Smooth muscle cell of the brain vasculature (primary cell): ENCODE results near the gene PCBP3.
"Not testable (repeated sequence)": the region's sequence is repeated elsewhere in the genome, so short reads cannot be mapped to it uniquely, and the experiment has no call there.

Experiments
- DNase-seq: peaks from one replicate; pipeline ENCODE4 v3.0.0-alpha.2; 2012; ENCODE audit warnings: low read depth, low spot score

Gene PCBP3

DNA sequence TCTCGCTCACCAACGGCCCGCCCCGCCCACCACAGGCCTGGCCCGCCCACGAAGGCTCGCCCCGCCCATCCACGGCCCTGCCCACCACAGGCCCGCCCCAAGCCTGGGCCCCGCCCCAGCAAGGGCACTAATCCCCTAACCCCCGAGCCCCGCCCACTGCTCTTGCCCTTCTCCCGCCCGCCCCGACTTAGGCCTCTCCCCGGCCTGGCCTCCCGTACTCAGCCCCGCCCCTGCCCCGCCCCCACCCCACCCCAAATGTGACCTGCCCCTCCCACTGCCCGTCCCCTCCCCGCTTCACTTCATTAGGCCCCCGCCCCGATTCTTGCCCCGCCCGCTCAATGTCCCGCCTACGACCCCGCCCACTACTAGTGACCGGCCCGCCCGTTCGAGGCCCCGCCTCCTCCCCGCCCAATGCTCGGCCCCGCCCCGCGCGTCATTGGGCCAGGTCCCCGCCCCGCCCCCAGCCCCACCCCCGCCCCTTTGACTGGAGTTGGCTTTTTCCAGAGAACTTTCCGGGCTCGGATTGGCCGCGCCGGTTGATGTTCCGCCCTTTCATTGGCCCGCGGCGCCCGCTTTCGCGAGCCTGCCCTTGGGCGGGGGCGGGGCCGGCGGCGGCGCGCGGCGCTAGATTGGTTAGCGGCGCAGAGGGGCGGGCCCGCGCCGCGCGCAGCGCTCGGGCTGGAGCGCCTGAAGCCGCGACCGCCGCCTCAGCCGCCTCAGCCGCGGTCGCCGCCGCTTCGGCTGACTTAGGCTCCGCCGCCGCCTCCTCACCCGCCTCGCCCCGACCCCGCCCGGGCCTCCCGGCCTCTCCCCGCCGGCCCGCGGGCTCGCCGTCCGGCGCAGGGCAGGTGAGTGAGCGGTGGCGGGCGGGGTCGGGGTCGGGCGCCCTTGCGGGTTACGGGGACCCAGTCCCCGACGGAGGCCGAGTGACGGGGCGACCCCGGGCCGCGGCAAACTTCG is at the start of gene PCBP3:
TSS of gene PCBP3 (plus strand) at position 705 of the 960 bp plus-strand sequence. CDS start 206,361 bp downstream, outside the sequence.
- DNase-seq = peak; percentile 87

DNA sequence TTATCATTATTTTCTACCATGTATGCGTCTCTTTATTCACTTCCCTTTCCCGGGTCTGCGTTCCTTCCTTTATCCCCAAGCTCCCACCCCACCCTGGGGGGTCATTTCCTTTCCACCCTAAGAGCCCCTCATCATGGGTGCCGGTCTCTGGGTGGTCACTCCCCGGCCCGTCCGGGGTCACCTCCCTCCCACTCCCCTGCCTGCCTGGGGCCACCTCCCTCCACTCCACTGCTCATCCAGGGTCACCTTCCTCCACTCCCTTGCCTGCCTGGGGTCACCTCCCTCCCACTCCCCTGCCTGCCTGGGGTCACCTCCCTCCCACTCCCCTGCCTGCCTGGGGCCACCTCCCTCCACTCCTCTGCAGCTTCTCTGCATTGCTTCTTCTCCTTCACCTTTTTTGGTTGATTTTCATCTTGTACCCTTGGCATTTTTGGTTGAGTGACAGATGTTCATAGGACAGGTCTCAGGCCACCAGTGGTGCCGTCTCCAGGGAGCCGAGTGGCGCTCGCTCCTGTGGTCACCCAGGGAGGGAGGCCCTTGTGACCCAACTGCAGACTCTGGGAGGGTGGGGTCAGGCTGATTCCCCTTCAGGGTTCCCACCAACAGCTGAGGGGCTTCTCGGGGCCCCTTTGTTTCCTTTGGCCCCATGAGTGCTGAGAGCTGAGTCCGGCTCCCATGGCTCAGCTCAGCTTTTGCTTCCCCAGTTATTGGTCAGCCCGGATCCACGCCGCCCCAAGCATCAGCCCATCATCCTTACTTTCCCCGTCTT is 48.6 kb upstream of the PCBP3 start:
- no peak for DNase-seq

DNA sequence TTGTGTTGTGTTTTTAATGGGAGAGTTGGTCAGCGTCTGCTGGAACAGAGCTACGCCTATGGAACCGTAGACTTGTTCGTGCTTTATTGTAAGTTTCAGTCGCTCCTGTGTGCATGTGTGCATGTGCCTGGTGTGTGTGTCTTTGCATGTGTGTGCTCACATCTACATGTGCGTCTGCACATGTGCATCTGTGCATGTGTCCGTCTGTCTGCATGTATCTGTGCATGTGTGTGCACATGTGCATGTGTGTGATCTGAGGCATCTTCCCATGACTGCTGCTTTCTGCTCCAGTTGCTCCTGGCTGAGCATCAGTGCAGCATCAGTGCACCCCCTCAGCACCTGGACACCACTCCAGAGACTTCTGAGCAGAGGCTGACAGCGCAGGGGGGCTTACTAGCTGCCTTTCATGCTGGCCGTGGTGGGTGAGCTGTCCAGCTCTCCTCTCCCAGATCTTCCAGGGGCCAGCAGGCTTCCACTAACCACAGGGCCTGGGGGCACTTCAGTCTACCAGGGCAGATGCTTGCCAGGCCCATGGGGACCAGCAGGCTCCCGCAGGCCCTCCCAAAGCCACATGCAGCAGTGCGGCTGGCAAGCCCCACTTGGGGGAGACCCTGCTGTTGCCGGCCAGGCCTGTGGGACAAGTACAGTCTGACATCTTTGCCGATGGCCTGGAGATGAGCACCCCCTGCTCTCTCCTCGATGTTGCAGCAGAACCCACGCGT is 47.8 kb upstream of the PCBP3 start:
- DNase-seq = no peak

DNA sequence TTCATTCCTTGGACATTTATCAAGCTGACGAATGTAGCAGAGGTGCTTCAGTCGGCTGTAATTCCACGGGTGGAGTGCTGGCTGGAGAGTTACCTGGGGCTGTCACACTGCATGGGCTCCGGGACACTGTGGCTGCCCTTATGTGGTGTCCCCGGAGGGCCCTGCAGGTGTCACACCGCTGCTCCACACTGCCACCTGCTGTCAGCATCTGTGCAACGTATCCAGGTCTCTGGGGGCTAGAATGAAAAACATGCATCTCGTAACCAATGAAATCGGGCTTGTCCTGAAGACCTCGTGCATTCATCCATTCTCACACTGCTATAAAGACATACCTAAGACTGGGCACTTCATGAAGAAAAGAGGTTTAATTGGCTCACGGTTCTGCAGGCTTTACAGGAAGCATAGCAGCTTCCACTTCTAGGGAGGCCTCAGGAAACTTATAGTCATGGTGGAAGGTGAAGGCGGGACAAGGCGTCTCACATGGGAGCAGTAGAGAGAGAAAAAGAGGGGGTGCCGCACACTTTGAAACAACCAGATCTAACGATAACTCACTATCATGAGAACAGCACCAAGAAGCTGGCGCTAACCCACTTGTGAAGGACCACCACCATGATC is 46.7 kb upstream of the PCBP3 start:
- no peak for DNase-seq

DNA sequence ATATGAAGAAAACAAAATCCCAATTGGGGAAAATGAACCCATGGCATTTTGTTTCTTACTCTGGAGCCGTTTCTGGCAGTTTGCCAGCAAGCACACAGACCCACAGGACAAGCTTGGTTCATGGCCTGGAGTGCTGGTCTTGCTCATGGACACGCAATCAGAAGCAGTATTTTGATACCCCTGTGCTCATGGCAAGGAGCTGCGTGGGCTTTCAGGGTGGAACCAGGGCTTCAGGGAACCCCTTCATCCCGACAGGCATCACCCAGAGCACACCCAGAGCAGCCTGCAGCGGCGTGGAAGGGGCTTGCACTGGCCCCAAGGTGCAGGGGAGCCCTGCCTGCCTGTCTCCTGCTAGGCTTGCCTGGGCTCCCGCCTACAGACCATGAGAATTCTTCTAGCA is 45.4 kb upstream of the PCBP3 start:
- DNase-seq = no peak

DNA sequence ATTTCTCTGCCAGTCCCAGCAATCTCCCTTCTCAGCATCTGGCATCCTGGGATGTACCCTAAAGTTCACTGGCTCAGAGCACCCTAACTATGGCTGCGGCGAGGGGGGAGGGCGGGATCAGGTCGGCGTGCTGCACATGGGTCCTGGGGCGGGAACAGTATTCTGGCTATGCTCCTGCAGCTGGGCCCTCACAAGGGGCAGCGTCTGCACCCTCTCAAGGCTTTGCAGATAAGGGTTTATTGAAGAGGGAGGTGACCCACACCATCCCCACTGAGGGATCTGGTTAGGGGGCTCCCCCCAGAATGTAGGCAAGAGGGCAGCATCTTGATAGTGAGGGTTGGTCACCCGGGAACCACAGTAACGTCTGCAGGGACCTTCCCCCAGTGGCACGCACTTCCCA is 44.9 kb upstream of the PCBP3 start:
- no peak for DNase-seq

DNA sequence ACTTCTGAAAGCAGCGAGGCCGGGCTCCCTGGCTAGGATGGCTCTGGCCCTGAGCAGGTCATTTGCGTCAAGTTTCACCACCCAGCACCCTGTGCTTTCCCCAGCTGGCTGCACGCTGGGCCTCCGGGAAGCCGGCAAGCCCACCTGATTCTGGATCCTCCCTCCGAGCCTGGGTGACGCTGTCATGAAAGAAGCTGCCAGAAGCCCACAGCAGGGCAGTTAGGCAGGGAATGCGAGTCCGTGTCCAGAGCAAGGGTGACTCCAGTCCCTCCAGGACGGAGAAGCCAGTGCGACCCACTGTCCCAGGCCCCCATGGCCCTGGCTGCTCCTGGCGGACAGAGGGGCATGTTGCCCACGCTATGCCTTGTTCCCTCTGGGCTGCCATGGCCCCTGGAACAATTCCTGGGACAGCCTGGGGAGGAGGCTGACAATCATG is 44.4 kb upstream of the PCBP3 start:
- DNase-seq = no peak

DNA sequence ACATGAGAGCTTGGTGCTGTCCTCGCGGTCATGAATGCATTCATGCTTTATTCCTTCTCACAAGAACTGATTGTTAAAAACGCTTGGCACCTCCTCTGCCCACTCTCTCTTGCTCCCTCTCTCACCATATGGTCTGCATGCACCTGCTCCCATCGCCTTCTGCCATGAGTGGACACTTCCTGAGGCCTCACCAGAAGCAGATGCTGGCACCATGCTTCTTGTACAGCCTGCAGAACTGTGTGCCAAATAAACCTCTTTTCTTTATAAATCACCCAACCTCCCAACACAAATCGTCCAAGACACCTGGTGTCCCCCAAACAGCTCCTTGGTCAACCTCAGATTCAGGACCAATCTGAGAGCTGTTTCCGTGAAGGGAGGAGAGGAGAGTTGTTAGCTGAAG is 43.3 kb upstream of the PCBP3 start:
- no peak for DNase-seq

DNA sequence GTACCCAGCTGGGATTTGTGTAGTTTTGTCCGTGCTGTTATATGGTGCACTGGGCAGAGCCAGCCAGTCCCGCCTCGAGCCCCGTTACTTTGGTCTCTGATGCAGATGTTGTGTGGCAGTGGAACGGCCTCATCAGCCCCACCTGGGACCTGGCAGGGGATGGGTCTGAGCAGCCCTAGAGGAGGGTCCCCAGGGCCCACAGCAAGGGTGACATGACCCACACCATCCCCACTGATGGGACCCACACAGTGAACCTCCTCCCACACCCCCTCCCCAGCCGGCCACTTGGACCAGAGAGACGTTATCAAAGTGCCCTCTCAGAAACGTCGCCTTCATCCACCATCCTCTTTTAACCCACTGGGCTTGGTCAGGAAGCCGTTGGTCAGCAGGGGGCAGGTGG is 42.0 kb upstream of the PCBP3 start:
- DNase-seq = no peak

DNA sequence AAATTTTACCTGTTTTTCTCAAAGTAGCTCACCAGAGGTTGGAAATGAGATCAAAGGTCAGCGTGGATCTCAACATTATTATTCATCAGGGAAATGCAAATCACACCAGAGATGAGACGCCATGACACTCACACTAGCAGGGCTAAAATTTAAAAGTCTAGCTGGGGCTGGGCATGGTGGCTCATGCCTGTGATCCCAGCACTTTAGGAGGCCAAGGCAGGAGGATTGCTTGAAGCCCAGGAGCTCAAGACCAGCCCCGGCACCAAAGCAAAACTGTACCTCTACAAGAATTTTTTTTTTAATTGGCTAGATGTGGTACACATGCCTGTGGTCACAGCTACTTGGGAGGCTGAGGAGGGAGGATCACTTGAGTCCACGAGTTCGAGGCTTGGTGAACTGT is 41.4 kb upstream of the PCBP3 start:
- no peak for DNase-seq

DNA sequence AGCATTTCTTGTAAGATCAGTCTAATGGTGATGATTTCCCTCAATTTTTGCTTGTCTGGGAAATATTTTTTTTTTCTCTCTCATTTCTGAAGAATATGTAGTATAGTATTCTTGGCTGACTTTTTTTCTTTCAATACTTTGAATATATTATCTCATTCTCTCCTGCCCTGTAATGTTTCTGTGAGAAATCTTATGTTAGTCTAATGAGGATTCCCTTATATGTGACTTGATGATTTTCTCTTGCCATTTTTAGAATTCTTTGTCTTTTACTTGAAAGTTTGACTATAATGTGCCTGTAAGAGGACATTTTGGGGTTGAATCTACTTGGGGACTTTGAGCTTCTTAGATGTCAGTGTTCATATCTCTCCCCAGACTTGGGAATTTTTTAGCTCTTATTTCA is 40.0 kb upstream of the PCBP3 start:
- DNase-seq = no peak

DNA sequence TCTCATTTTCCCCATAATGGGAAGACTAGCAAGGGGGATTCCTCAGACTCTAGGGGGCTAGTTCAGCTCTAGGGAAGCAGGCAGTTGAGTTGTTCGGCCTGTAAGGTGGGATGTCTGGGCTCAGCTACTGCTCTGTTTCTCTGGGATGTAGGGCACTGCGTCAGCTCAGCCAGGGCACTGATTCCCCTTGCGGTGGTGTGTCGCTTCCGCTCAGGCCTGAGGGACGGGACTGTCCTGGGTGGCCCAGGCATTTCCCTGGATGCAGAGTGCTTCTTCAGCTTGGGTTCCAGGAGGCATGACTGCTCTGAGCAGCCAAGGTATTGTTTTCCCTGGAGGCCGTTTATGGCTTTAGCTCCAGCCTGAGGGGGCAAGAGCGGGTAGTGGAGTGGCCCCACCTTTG is 38.8 kb upstream of the PCBP3 start:
- DNase-seq = not testable (repeated sequence)

DNA sequence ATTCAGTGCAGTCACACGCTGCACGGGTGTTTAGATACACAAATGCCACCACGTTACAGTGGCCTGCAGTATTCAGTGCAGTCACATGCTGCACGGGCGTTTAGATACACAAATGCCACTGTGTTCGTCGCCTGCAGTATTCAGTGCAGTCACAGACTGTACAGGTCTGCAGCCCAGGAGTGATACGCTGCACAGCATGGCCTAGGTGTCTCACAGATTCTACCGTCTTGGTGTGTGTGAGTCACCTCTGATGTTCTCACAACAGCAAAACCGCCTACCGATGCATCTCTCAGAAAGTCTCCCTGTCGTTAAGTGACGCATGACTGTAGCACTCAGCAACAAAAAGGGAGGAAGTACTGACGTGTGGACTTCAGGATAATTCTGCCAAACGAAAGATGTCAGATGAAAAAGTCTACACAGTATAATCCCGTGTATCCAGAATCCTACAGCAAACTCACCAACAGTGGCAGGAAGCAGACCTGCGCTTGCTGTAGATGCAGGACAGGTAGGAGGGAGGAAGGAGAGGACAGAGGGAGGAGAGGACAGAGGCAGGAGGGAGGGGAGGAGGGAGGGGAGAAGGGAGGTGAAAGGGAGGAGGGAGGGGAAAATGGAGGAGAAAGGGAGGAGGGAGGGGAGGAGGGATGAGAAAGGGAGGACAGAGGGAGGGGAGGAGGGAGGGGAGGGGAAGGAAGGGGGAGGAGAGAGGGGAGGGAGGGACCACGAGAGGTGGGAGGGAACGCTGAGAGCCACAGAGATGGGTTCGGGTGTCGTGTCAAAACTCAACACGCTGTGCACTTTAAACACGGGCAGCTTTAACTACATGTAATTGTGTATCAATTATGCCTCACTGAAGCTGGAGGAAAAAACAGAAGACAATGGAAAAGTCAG is 36.3 kb upstream of the PCBP3 start:
- DNase-seq = no peak

DNA sequence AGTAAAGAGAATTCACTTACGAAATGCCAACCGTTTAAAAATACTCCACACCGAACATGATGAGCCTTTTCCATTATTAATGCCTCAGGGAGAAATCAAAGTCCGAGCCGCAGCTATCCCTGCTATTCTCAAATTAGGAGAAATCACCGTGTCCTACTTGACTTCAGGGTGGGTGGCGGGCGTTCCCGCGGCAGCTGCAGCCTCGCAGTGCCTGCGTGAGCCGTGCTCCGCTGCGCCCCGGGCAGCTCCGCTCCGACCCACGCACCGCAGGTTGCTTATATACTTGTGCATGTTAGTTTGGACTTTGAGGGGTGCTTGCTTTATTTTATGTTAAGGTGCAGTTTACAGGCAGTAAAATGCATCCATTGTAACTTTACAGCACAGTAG is 35.6 kb upstream of the PCBP3 start:
- DNase-seq = no peak

DNA sequence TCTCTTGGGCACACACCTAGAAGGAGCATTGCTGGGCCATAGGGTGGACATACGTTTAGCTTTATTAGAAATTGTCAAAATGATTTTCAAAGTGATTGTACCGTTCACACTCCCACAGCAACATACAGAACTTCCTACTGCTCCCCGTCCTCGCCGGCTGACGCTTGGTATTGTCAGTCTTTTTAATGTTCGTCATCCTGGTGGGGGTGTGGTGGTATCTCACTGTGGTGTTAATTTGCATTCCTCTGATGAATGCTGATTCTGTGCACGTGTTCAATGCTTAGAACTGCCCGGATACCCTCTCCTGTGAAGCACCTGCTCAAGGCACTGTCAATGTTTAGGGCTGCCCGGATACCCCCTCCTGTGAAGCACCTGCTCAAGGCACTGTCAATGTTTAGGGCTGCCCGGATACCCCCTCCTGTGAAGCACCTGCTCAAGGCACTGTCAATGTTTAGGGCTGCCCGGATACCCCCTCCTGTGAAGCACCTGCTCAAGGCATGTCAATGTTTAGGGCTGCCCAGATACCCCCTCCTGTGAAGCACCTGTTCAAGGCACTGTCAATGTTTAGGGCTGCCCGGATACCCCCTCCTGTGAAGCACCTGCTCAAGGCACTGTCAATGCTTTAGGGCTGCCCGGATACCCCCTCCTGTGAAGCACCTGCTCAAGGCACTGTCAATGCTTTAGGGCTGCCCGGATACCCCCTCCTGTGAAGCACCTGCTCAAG is 34.6 kb upstream of the PCBP3 start:
- not testable (repeated sequence) for DNase-seq

DNA sequence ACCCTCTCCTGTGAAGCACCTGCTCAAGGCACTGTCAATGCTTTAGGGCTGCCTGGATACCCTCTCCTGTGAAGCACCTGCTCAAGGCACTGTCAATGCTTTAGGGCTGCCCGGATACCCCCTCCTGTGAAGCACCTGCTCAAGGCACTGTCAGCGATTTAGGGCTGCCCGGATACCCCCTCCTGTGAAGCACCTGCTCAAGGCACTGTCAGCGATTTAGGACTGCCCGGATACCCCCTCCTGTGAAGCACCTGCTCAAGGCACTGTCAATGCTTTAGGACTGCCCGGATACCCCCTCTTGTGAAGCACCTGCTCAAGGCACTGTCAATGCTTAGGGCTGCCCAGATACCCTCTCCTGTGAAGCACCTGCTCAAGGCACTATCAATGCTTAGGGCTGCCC is 33.9 kb upstream of the PCBP3 start:
- DNase-seq = not testable (repeated sequence)

DNA sequence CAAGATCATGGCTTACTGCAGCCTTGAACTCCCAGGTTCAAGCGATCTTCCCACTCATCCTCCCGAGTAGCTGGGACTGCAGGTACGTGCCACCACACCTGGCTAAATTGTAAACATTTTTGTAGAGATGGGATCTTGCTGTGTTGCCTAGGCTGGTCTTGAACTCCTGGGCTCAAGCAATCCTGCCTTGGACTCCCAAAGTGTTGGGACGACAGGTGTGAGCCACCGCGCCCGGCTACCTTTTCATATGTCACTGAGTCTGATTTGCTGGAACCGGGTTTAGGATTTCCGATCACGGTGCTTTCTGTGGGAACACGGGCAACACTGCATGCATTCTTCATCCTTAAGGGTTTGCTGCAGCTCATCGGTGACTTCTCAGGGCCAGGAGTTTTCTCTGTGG is 32.2 kb upstream of the PCBP3 start:
- no peak for DNase-seq

DNA sequence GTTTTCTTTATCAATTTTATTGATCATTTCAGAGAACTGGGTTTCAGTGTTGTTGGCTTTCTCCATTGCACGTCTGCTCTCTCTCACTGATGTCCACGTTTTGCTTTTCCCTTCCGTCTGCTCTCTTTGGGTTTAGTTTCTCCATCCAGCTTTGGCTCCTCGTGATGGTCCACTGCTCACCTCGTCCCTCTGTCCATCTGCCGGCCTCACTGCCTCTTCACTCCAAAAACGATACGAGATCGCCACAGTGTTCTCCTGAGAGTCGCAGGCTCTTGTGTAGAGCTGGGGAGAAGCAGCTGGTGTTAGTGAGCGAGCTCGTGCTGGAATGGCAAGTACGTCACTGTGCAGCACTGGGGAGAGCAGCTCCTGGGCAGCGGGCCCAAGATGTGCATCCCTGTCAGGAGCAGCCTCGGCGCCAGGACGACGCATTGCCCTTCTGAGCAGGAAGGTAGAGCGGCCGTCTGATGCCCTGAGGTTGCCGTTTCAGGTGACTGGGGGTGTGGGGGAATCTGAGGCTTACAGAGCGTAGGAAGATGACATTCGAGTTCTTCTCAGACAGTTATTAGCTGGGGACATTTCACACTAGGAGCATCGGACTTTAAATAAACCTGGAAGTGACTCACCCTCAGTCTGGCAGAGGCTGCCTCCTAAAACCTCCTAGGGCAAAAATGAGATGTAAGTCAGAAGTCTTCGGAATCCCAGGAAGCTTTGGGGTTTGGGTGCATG is 31.4 kb upstream of the PCBP3 start:
- peak; percentile 73 for DNase-seq

DNA sequence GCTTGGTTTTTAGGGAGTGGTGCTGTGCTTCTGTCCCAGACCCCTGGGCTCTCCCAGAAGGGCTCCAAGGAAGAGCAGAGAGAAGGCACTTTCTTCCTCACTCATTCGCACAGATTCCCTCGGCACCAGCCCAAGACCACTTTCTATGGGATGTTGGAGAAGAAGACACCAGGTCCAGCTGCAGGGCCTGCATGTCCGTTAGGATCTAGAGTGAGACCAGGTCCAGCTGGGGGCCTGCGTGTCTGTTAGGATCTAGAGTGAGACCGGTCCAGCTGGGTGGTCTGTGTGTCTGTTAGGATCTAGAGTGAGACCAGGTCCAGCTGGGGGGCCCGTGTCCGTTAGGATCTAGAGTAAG is 30.9 kb upstream of the PCBP3 start:
- not testable (repeated sequence) for DNase-seq
